Keratinocyte (primary cell): ENCODE measurements around the gene DHRS12.

Source experiments
- EZH2 ChIP-seq: IDR thresholded peaks from one replicate; pipeline ENCODE4 v1.6.1; 2012; ENCODE audit warnings: inconsistent platforms, mild to moderate bottlenecking, low read length, moderate library complexity
- TF ChIP-seq, protein P1 (sequence below), 3 experiments: IDR thresholded peaks in 1 of 3; conservative IDR thresholded peaks in 1 of 3; optimal IDR thresholded peaks in 1 of 3; 2 replicates in 2 of 3; 3 replicates in 1 of 3; pipeline versions ENCODE3 to v1.5.1; 2011; ENCODE audit warnings: low read length in 3 of 3, mild to moderate bottlenecking in 3 of 3, moderate library complexity in 2 of 3, control low read depth in 1 of 3, inconsistent platforms in 1 of 3; ENCODE audit not compliant: insufficient read depth in 2 of 3; ENCODE audit errors: extremely low read depth in 1 of 3

DNA sequence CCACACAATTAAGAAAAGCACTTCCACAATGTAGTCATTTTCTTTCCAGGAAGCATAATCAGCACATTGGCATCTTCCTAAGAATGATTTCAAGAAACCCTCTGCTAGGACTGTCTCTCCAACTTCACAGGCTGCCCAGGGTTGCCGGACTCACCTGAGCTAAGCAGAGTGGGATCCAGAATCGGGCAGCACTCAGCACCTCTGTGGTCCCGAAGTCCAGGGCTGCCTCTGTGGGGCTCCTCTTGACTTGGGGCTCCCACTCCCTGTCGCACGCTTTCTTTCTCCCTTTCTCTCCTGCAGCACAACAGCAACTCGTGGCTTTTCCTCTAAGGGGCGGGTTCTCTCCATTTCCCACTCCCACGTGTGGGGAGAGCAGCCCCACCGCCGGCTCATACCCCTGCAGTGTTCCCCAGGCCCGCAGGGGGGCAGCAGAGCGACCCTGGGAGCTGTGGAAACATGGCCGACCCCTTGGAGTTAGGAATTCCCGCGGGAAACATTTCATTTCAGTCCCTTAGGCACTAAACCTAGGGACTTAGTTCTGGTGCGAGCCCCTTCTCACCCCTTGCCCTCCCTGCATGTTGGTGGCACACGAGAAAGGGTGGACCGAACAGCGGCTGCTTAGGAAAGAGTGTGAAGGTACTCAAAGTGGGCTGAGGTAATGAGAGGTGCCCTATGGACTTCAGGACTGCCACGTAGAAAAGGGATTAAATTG, 41.1 kb upstream of the DHRS12 start, which contains the start of gene TMEM272:
- TF ChIP-seq, protein P1, sequence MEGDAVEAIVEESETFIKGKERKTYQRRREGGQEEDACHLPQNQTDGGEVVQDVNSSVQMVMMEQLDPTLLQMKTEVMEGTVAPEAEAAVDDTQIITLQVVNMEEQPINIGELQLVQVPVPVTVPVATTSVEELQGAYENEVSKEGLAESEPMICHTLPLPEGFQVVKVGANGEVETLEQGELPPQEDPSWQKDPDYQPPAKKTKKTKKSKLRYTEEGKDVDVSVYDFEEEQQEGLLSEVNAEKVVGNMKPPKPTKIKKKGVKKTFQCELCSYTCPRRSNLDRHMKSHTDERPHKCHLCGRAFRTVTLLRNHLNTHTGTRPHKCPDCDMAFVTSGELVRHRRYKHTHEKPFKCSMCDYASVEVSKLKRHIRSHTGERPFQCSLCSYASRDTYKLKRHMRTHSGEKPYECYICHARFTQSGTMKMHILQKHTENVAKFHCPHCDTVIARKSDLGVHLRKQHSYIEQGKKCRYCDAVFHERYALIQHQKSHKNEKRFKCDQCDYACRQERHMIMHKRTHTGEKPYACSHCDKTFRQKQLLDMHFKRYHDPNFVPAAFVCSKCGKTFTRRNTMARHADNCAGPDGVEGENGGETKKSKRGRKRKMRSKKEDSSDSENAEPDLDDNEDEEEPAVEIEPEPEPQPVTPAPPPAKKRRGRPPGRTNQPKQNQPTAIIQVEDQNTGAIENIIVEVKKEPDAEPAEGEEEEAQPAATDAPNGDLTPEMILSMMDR (optimal IDR thresholded peaks at IDR 0.05 in 1 of 3, IDR thresholded peaks at IDR 0.05 in 1 of 3, conservative IDR thresholded peaks at IDR 0.05 in 1 of 3; ENCODE audit: extremely low read depth in 1 of 3, insufficient read depth in 2 of 3, low read length in 3 of 3) = peak; percentile 71 to 85 (median 79)
- TF ChIP-seq EZH2 = no peak
